ENCODE data around the gene ZCCHC14. TPM values are rescaled to one million over a fixed set of nuclear protein-coding genes. Genes with fewer than 3 reads are reported as not detected.
"Not testable (repeated sequence)": the region's sequence is repeated elsewhere in the genome, so short reads cannot be mapped to it uniquely, and the experiment has no call there.

The ZCCHC14 gene
- total RNA-seq, 1 experiment from 2014 or later, result 37.8 TPM

DNA sequence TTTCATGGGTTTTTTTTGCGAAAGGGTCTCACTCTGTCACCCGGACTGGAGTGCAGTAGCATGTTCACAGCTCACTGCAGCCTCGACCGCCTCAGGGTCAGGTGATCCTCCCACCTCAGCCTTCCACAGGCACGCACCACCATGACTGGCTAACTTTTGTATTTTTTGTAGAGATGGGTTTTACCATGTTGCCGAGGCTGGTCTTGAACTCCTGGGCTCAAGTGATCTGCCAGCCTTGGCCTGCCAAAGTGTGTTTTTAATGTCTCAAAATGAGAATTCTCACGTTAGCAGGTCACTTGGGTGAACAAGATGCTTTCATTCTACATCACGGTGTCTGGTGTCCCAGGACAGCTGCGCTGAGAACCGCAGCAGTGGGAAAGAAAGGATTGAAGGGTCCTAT, 112.4 kb downstream of the ZCCHC14 start:
- Histone ChIP-seq H3K9me3 (ENCODE audit: control insufficient read depth in 1 of 2, insufficient read depth in 1 of 2, low read depth in 1 of 2, low read length in 2 of 2) (no peaks in the 10 kb centered on the region), H2AFZ (ENCODE audit: low read depth, low read length, poor library complexity, severe bottlenecking) (no peak overlapping the region), H3K4me1 (ENCODE audit: control insufficient read depth in 1 of 2, insufficient read depth in 2 of 2, low read length in 2 of 2) (peaks cover 36 to 47% of the 10 kb centered on the region in 2 experiments), H3K9ac (ENCODE audit: low read length) (no peak overlapping the region), H3K36me3 (ENCODE audit: control insufficient read depth in 1 of 2, insufficient read depth in 2 of 2, low read length in 2 of 2) (0 out of 4 replicates have a peak, but pooled peaks cover 0 to 7% of the 10 kb centered on the region in 2 experiments), H3K9me2 (ENCODE audit: insufficient read depth) (no peaks in the 10 kb centered on the region), H3K79me2 (ENCODE audit: insufficient read depth, low read length) (peaks cover 78% of the 10 kb centered on the region), H4K20me1 (ENCODE audit: insufficient read depth) (peaks cover 17% of the 10 kb centered on the region; the same call in 1 of the 2 replicates), H3K4me2 (ENCODE audit: low read length) (no peak overlapping the region), H3K27ac (ENCODE audit: low read depth, low read length) (no peak overlapping the region), H3K4me3 (replicated peaks in 1 of 2; ENCODE audit: low read depth in 1 of 2, low read length in 2 of 2) (no peak overlapping the region), H3K27me3 (ENCODE audit: insufficient read depth, low read length) (no peaks in the 10 kb centered on the region)
- DNase-seq (ENCODE audit: low read depth, low spot score) (no peak), ATAC-seq (no peak)
- no TSS peak for BruUV-seq (replicated peaks)
- ChIA-PET RAD21 (ENCODE audit: low non-redundant PET in 1 of 2, low total read pairs in 2 of 2, uncharacterized antibody in 2 of 2, unreplicated experiment in 2 of 2) (no interaction called here), POLR2A (no interaction called here), CTCF (no interaction called here)
- no peak for TF ChIP-seq SIN3A (IDR thresholded peaks at IDR 0.05; ENCODE audit: low read depth)
- no peak for TF ChIP-seq TCF7L2 (IDR thresholded peaks at IDR 0.05; ENCODE audit: borderline replicate concordance, extremely low read depth, insufficient read depth, insufficient read length)
- no peak for TF ChIP-seq FOSL1 (IDR thresholded peaks at IDR 0.05; ENCODE audit: low read depth)
- no peak for TF ChIP-seq REST (IDR thresholded peaks at IDR 0.05; ENCODE audit: low read depth)
- TF ChIP-seq CBX3 (IDR thresholded peaks at IDR 0.05; ENCODE audit: low read depth), result no peak
- no peak for TF ChIP-seq RAD21 (IDR thresholded peaks at IDR 0.05; ENCODE audit: low read depth)
- TF ChIP-seq MAX (IDR thresholded peaks at IDR 0.05), result no peak
- TF ChIP-seq ZNF274 (IDR thresholded peaks at IDR 0.05; ENCODE audit: low read depth, low read length), result no peak
- TF ChIP-seq YY1 (IDR thresholded peaks at IDR 0.05; ENCODE audit: extremely low read depth, insufficient replicate concordance, low read depth, low read length), result no peak
- TF ChIP-seq, protein P1, sequence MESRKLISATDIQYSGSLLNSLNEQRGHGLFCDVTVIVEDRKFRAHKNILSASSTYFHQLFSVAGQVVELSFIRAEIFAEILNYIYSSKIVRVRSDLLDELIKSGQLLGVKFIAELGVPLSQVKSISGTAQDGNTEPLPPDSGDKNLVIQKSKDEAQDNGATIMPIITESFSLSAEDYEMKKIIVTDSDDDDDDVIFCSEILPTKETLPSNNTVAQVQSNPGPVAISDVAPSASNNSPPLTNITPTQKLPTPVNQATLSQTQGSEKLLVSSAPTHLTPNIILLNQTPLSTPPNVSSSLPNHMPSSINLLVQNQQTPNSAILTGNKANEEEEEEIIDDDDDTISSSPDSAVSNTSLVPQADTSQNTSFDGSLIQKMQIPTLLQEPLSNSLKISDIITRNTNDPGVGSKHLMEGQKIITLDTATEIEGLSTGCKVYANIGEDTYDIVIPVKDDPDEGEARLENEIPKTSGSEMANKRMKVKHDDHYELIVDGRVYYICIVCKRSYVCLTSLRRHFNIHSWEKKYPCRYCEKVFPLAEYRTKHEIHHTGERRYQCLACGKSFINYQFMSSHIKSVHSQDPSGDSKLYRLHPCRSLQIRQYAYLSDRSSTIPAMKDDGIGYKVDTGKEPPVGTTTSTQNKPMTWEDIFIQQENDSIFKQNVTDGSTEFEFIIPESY (IDR thresholded peaks at IDR 0.05; ENCODE audit: extremely low read depth, insufficient replicate concordance, low read length), result no peak
- no peak for TF ChIP-seq SRF (IDR thresholded peaks at IDR 0.05; ENCODE audit: low read depth)
- intact Hi-C loops (cut with micrococcal nuclease), result loop anchor here (5.0 kb wide), 1 partner anchor 63 kb away; the partner anchor contains the start of gene C16orf95

DNA sequence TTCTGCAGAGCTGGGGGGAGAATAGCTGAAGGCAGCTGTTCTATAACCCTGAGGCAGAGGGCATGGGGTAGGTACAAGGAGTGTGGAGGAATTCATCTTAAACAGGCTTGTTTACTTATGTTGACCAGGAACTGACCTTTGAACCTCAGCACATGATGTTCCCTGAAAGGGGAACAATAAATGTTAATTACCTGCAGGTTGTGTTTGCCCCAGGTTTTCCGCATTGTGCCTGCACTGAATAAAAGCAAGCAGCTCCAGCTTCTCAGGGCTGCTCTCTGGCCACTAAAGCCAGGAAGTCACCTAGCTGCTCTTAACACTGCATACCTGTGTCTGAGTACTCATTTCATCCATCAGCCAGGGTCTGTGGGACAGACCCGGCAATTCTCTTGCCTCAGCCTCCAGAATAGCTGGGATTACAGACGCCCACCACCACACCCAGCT, 113.5 kb downstream of the ZCCHC14 start:
- H3K36me3 ChIP-seq (ENCODE audit: control insufficient read depth in 1 of 2, insufficient read depth in 2 of 2, low read length in 2 of 2); H3K9ac ChIP-seq (ENCODE audit: low read length); H2AFZ ChIP-seq (ENCODE audit: low read depth, low read length, poor library complexity, severe bottlenecking); DNase-seq (ENCODE audit: low read depth, low spot score); RAD21 ChIA-PET (ENCODE audit: low non-redundant PET in 1 of 2, low total read pairs in 2 of 2, uncharacterized antibody in 2 of 2, unreplicated experiment in 2 of 2); ATAC-seq; H3K27me3 ChIP-seq (ENCODE audit: insufficient read depth, low read length); H3K4me2 ChIP-seq (ENCODE audit: low read length); H3K27ac ChIP-seq (ENCODE audit: low read depth, low read length); intact Hi-C loops (cut with micrococcal nuclease); BruUV-seq (replicated peaks); CTCF ChIA-PET; POLR2A ChIA-PET; H3K9me3 ChIP-seq (ENCODE audit: control insufficient read depth in 1 of 2, insufficient read depth in 1 of 2, low read depth in 1 of 2, low read length in 2 of 2); H3K4me3 ChIP-seq (replicated peaks in 1 of 2; ENCODE audit: low read depth in 1 of 2, low read length in 2 of 2); H3K9me2 ChIP-seq (ENCODE audit: insufficient read depth): not testable (repeated sequence)
- Histone ChIP-seq H3K4me1 (ENCODE audit: control insufficient read depth in 1 of 2, insufficient read depth in 2 of 2, low read length in 2 of 2) (peaks cover 31 to 40% of the 10 kb centered on the region in 2 experiments), H3K79me2 (ENCODE audit: insufficient read depth, low read length) (peaks cover 88% of the 10 kb centered on the region), H4K20me1 (ENCODE audit: insufficient read depth) (peaks cover 17% of the 10 kb centered on the region; the same call in 1 of the 2 replicates)

Data from HCT116 (cell line).